ENCODE measurements around the gene PGBD5. TPM values are rescaled to one million over a fixed set of nuclear protein-coding genes. Genes with fewer than 3 reads are reported as not detected.

Gene PGBD5
- total and polyA plus RNA-seq, 2 donors (not counting 1 experiment from before 2014, with no cell fraction given) = 0.10 to 0.17 TPM

DNA sequence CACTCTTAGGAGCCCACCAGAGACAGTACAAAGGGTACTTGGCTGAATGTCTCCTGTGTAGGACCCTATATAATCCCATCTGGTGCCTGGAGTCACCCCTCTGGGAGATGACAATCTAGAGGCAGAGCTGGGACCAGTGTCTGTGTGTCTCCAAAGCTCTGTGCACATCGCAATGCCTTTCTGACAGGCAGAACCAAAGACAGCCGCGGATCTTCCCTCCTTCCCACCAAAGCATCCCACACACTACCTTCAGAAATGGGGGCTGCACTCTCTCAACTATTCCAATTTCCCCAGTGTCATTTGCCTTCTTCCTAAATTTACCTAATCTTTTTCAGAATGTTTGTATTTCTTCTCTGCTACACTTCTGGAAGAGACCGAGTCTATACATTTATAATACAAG lies 12.0 kb downstream of the PGBD5 start:
- Histone ChIP-seq H3K4me3 (replicated peaks in 1 of 4; ENCODE audit: control extremely low read depth in 1 of 4, insufficient read depth in 1 of 4, low read depth in 3 of 4, low read length in 4 of 4) (no peak overlapping the region), H3K27ac (ENCODE audit: insufficient read depth, low read length) (no peak overlapping the region), H2AFZ (ENCODE audit: low read length) (no peak overlapping the region), H3K79me2 (ENCODE audit: control insufficient read depth, insufficient read depth, low read length) (no peaks in the 10 kb centered on the region), H4K20me1 (ENCODE audit: control insufficient read depth, extremely low read depth, insufficient read depth, low read length) (no peaks in the 10 kb centered on the region), H3K27me3 (ENCODE audit: control insufficient read depth, insufficient read depth, low read length) (no peaks in the 10 kb centered on the region), H3K4me2 (ENCODE audit: extremely low read depth, insufficient read depth, low read length) (no peak overlapping the region), H3K9me3 (ENCODE audit: control insufficient read depth, insufficient read depth, low read depth, low read length) (no peaks in the 10 kb centered on the region), H3K36me3 (ENCODE audit: control insufficient read depth, insufficient read depth, low read length) (no peaks in the 10 kb centered on the region), H3K9ac (ENCODE audit: insufficient read depth, low read length) (no peak overlapping the region), H3K4me1 (ENCODE audit: control insufficient read depth, extremely low read depth, insufficient read depth, low read length) (no peaks in the 10 kb centered on the region)
- TF ChIP-seq, protein P1, sequence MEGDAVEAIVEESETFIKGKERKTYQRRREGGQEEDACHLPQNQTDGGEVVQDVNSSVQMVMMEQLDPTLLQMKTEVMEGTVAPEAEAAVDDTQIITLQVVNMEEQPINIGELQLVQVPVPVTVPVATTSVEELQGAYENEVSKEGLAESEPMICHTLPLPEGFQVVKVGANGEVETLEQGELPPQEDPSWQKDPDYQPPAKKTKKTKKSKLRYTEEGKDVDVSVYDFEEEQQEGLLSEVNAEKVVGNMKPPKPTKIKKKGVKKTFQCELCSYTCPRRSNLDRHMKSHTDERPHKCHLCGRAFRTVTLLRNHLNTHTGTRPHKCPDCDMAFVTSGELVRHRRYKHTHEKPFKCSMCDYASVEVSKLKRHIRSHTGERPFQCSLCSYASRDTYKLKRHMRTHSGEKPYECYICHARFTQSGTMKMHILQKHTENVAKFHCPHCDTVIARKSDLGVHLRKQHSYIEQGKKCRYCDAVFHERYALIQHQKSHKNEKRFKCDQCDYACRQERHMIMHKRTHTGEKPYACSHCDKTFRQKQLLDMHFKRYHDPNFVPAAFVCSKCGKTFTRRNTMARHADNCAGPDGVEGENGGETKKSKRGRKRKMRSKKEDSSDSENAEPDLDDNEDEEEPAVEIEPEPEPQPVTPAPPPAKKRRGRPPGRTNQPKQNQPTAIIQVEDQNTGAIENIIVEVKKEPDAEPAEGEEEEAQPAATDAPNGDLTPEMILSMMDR (conservative IDR thresholded peaks at IDR 0.05 in 1 of 2, IDR thresholded peaks at IDR 0.05 in 1 of 2; ENCODE audit: low read depth in 1 of 2, low read length in 2 of 2) = no peak
- TF ChIP-seq EZH2 (IDR thresholded peaks at IDR 0.05; ENCODE audit: low read length, missing control alignments) = no peak
- DNase-seq (ENCODE audit: low read depth in 2 of 2) = no peak

DNA sequence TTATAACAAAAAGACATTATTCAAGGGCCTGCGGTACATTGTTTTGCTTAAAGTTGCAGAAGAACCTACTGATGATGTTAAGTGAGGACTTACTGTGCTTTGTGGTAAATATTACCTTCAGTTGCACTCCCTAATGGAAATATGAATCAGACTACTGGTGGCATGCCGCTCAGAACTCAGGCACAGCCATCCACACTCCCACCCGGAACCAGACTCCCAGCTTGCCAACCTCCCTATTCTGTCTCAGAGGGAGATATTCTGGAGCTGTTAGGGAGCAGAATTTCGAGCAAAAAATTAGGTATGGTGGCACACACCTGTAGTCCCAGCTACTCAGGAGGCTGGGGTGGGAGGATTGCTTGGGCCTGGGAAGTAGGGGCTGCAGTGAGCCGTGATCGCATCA lies 13.1 kb downstream of the PGBD5 start:
- Histone ChIP-seq H3K4me1 (ENCODE audit: control insufficient read depth, extremely low read depth, insufficient read depth, low read length) (no peaks in the 10 kb centered on the region), H3K4me3 (replicated peaks in 1 of 4; ENCODE audit: control extremely low read depth in 1 of 4, insufficient read depth in 1 of 4, low read depth in 3 of 4, low read length in 4 of 4) (no peak overlapping the region), H3K79me2 (ENCODE audit: control insufficient read depth, insufficient read depth, low read length) (no peaks in the 10 kb centered on the region), H3K36me3 (ENCODE audit: control insufficient read depth, insufficient read depth, low read length) (no peaks in the 10 kb centered on the region), H3K27ac (ENCODE audit: insufficient read depth, low read length) (no peak overlapping the region), H3K4me2 (ENCODE audit: extremely low read depth, insufficient read depth, low read length) (no peak overlapping the region), H4K20me1 (ENCODE audit: control insufficient read depth, extremely low read depth, insufficient read depth, low read length) (no peaks in the 10 kb centered on the region), H3K9me3 (ENCODE audit: control insufficient read depth, insufficient read depth, low read depth, low read length) (no peaks in the 10 kb centered on the region), H3K9ac (ENCODE audit: insufficient read depth, low read length) (no peak overlapping the region), H3K27me3 (ENCODE audit: control insufficient read depth, insufficient read depth, low read length) (no peaks in the 10 kb centered on the region), H2AFZ (ENCODE audit: low read length) (no peak overlapping the region)
- no peak for DNase-seq (ENCODE audit: low read depth in 2 of 2)
- no peak for TF ChIP-seq EZH2 (IDR thresholded peaks at IDR 0.05; ENCODE audit: low read length, missing control alignments)
- TF ChIP-seq, protein P1 (conservative IDR thresholded peaks at IDR 0.05 in 1 of 2, IDR thresholded peaks at IDR 0.05 in 1 of 2; ENCODE audit: low read depth in 1 of 2, low read length in 2 of 2) = no peak

DNA sequence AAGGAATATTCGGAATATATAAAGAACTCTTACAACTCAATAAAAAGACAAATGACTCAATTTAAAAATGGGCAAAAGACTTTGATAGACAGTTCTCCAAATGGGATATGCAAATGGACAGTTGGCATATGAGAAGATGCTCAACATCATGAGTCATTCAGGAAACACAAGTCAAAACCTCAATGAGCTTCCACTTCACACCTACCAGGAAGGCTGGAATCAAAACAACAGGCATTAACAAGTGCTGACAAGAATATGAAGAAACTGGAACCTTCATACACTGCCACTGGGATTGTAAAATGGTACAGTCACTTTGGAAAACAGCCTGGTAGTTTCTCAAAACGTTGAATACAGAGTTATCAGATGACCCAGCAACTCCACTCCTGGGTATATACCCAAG lies 17.2 kb downstream of the PGBD5 start:
- no peak for TF ChIP-seq EZH2 (IDR thresholded peaks at IDR 0.05; ENCODE audit: low read length, missing control alignments)
- TF ChIP-seq, protein P1 (conservative IDR thresholded peaks at IDR 0.05 in 1 of 2, IDR thresholded peaks at IDR 0.05 in 1 of 2; ENCODE audit: low read depth in 1 of 2, low read length in 2 of 2) = no peak

More for the DNA sequence above, 17.2 kb downstream of the PGBD5 start:
- H3K36me3 ChIP-seq (ENCODE audit: control insufficient read depth, insufficient read depth, low read length) = no peaks in the 10 kb centered on the region
- no peak overlapping the region for H3K4me2 ChIP-seq (ENCODE audit: extremely low read depth, insufficient read depth, low read length)
- H3K9me3 ChIP-seq (ENCODE audit: control insufficient read depth, insufficient read depth, low read depth, low read length) = no peaks in the 10 kb centered on the region
- no peak overlapping the region for H3K9ac ChIP-seq (ENCODE audit: insufficient read depth, low read length)
- H2AFZ ChIP-seq (ENCODE audit: low read length) = no peak overlapping the region
- no peak overlapping the region for H3K4me3 ChIP-seq (replicated peaks in 1 of 4; ENCODE audit: control extremely low read depth in 1 of 4, insufficient read depth in 1 of 4, low read depth in 3 of 4, low read length in 4 of 4)
- no peaks in the 10 kb centered on the region for H3K79me2 ChIP-seq (ENCODE audit: control insufficient read depth, insufficient read depth, low read length)
- H3K27ac ChIP-seq (ENCODE audit: insufficient read depth, low read length) = no peak overlapping the region
- H4K20me1 ChIP-seq (ENCODE audit: control insufficient read depth, extremely low read depth, insufficient read depth, low read length) = no peaks in the 10 kb centered on the region
- H3K27me3 ChIP-seq (ENCODE audit: control insufficient read depth, insufficient read depth, low read length) = no peaks in the 10 kb centered on the region
- H3K4me1 ChIP-seq (ENCODE audit: control insufficient read depth, extremely low read depth, insufficient read depth, low read length) = no peaks in the 10 kb centered on the region
- DNase-seq (ENCODE audit: low read depth in 2 of 2) = no peak

Measured in fibroblast of lung (primary cell).